ENCODE data around the gene LILRA2. TPM values are rescaled to one million over a fixed set of nuclear protein-coding genes. Genes with fewer than 3 reads are reported as not detected.
"Not testable (repeated sequence)": the region's sequence is repeated elsewhere in the genome, so short reads cannot be mapped to it uniquely, and the experiment has no call there.

The LILRA2 gene
- total and polyA plus RNA-seq, 4 donors, result 0.99 to 1.8 (median 1.4) TPM

- H3K4me1 ChIP-seq (ENCODE audit: control insufficient read depth, insufficient read depth, low read length), result no peaks in the 10 kb centered on the region
- 60% methylated on average over 1 of the region's 4 CpGs for WGBS (ENCODE audit: insufficient coverage)
- H3K4me3 ChIP-seq (ENCODE audit: low read depth, low read length), result no peak overlapping the region
- peaks cover 1% of the 10 kb centered on the region for H3K9me3 ChIP-seq (ENCODE audit: control insufficient read depth, insufficient read depth, low read length)
- no peaks in the 10 kb centered on the region for H3K36me3 ChIP-seq (ENCODE audit: control insufficient read depth, insufficient read depth, low read length)
- DNase-seq (ENCODE audit: low read depth in 4 of 6, low spot score in 6 of 6), result no peak
- H3K27ac ChIP-seq (ENCODE audit: low read depth, low read length), result no peak overlapping the region
- H3K27me3 ChIP-seq (ENCODE audit: control insufficient read depth, insufficient read depth, low read length), result no peaks in the 10 kb centered on the region
These were observed 46.9 kb downstream of the LILRA2 start for GRCh38 chr19:54620464-54620863.

DNA sequence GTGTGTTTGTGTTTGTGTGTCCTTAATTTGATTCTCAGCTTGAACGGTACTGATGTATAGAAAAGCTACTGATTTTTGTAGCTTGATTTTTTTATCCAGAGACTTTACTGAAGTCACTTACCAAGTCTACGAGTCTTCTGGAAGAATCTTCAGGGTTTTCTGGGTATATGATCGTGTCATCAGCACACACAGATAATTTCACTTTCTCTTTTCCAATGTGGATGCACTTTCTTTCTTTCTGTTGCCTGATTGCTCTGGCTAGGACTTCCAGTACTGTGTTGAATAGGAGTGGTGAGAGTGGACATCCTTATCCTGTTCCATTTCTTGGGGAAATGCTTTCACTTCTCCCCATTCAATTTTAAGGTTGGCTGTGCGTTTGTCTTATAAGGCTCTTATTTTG lies 48.8 kb downstream of the LILRA2 start:
- Histone ChIP-seq H3K9me3 (ENCODE audit: control insufficient read depth, insufficient read depth, low read length) (no peaks in the 10 kb centered on the region), H3K4me1 (ENCODE audit: control insufficient read depth, insufficient read depth, low read length) (no peaks in the 10 kb centered on the region), H3K27ac (ENCODE audit: low read depth, low read length) (no peak overlapping the region), H3K27me3 (ENCODE audit: control insufficient read depth, insufficient read depth, low read length) (no peaks in the 10 kb centered on the region), H3K36me3 (ENCODE audit: control insufficient read depth, insufficient read depth, low read length) (no peaks in the 10 kb centered on the region), H3K4me3 (ENCODE audit: low read depth, low read length) (no peak overlapping the region)
- DNase-seq (ENCODE audit: low read depth in 4 of 6, low spot score in 6 of 6), result no peak
- no CpG with 5 or more reads among the region's 4 CpGs for WGBS (ENCODE audit: insufficient coverage)

- WGBS (ENCODE audit: insufficient coverage), result 80% methylated on average over 1 of the region's 10 CpGs
- not testable (repeated sequence) for H3K4me1 ChIP-seq (ENCODE audit: control insufficient read depth, insufficient read depth, low read length); DNase-seq (ENCODE audit: low read depth in 4 of 6, low spot score in 6 of 6); H3K9me3 ChIP-seq (ENCODE audit: control insufficient read depth, insufficient read depth, low read length); H3K27ac ChIP-seq (ENCODE audit: low read depth, low read length); H3K27me3 ChIP-seq (ENCODE audit: control insufficient read depth, insufficient read depth, low read length); H3K4me3 ChIP-seq (ENCODE audit: low read depth, low read length); H3K36me3 ChIP-seq (ENCODE audit: control insufficient read depth, insufficient read depth, low read length)
These were observed 50.6 kb downstream of the LILRA2 start for GRCh38 chr19:54624234-54624633.

- 75% methylated on average over 8 of the region's 15 CpGs for WGBS (ENCODE audit: insufficient coverage)
These were observed 51.5 kb downstream of the LILRA2 start for GRCh38 chr19:54624934-54625730.

GRCh38 chr19:54626757-54627156 lies 53.2 kb downstream of the LILRA2 start:
- no peak overlapping the region for H3K4me3 ChIP-seq (ENCODE audit: low read depth, low read length)
- no peaks in the 10 kb centered on the region for H3K4me1 ChIP-seq (ENCODE audit: control insufficient read depth, insufficient read depth, low read length)
- no peak overlapping the region for H3K27ac ChIP-seq (ENCODE audit: low read depth, low read length)
- no peaks in the 10 kb centered on the region for H3K9me3 ChIP-seq (ENCODE audit: control insufficient read depth, insufficient read depth, low read length)
- H3K27me3 ChIP-seq (ENCODE audit: control insufficient read depth, insufficient read depth, low read length), result no peaks in the 10 kb centered on the region
- no peaks in the 10 kb centered on the region for H3K36me3 ChIP-seq (ENCODE audit: control insufficient read depth, insufficient read depth, low read length)
- 80% methylated on average over 8 of the region's 8 CpGs for WGBS (ENCODE audit: insufficient coverage)
- no peak for DNase-seq (ENCODE audit: low read depth in 4 of 6, low spot score in 6 of 6)

More at GRCh38 chr19:54624934-54625730, 51.5 kb downstream of the LILRA2 start:
- H3K9me3 ChIP-seq (ENCODE audit: control insufficient read depth, insufficient read depth, low read length); DNase-seq (ENCODE audit: low read depth in 4 of 6, low spot score in 6 of 6); H3K36me3 ChIP-seq (ENCODE audit: control insufficient read depth, insufficient read depth, low read length); H3K27ac ChIP-seq (ENCODE audit: low read depth, low read length); H3K4me3 ChIP-seq (ENCODE audit: low read depth, low read length); H3K4me1 ChIP-seq (ENCODE audit: control insufficient read depth, insufficient read depth, low read length); H3K27me3 ChIP-seq (ENCODE audit: control insufficient read depth, insufficient read depth, low read length): not testable (repeated sequence)

- not testable (repeated sequence) for H3K27me3 ChIP-seq (ENCODE audit: control insufficient read depth, insufficient read depth, low read length); H3K27ac ChIP-seq (ENCODE audit: low read depth, low read length); H3K36me3 ChIP-seq (ENCODE audit: control insufficient read depth, insufficient read depth, low read length); DNase-seq (ENCODE audit: low read depth in 4 of 6, low spot score in 6 of 6); H3K9me3 ChIP-seq (ENCODE audit: control insufficient read depth, insufficient read depth, low read length); H3K4me1 ChIP-seq (ENCODE audit: control insufficient read depth, insufficient read depth, low read length); H3K4me3 ChIP-seq (ENCODE audit: low read depth, low read length)
- WGBS (ENCODE audit: insufficient coverage), result 33% methylated on average over 1 of the region's 4 CpGs
These were observed 54.3 kb downstream of the LILRA2 start for GRCh38 chr19:54627912-54628311.

GRCh38 chr19:54630262-54630661 lies 56.7 kb downstream of the LILRA2 start, which contains the start of gene LILRB1:
LILRB1 (plus strand) TSS chr19:54630484; CDS start chr19:54631074, 590 bp downstream.
- DNase-seq (ENCODE audit: low read depth in 4 of 6, low spot score in 6 of 6); H3K4me3 ChIP-seq (ENCODE audit: low read depth, low read length); H3K36me3 ChIP-seq (ENCODE audit: control insufficient read depth, insufficient read depth, low read length); H3K27me3 ChIP-seq (ENCODE audit: control insufficient read depth, insufficient read depth, low read length); H3K9me3 ChIP-seq (ENCODE audit: control insufficient read depth, insufficient read depth, low read length); H3K4me1 ChIP-seq (ENCODE audit: control insufficient read depth, insufficient read depth, low read length); H3K27ac ChIP-seq (ENCODE audit: low read depth, low read length): not testable (repeated sequence)
- 70% methylated on average over 7 of the region's 9 CpGs for WGBS (ENCODE audit: insufficient coverage)

DNA sequence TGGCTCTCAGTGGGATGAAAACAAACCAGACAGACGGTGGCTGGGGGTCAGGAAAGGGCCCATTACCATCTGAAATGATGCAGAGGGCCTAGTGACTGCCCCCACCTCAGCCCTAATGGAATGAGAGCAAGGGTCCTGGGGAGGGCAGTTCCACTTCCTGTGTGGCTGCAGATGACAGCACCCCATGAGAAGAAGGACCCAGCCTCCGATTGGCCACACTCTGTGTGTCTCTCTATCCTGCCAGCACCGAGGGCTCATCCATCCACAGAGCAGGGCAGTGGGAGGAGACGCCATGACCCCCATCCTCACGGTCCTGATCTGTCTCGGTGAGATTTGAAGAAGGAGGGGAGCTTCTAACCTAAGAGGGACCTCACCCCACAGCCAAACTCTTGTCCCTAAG lies 57.2 kb downstream of the LILRA2 start:
- no peaks in the 10 kb centered on the region for H3K36me3 ChIP-seq (ENCODE audit: control insufficient read depth, insufficient read depth, low read length)
- DNase-seq (ENCODE audit: low read depth in 4 of 6, low spot score in 6 of 6), result no peak
- no peak overlapping the region for H3K4me3 ChIP-seq (ENCODE audit: low read depth, low read length)
- no peak overlapping the region for H3K27ac ChIP-seq (ENCODE audit: low read depth, low read length)
- H3K4me1 ChIP-seq (ENCODE audit: control insufficient read depth, insufficient read depth, low read length), result no peaks in the 10 kb centered on the region
- no peaks in the 10 kb centered on the region for H3K9me3 ChIP-seq (ENCODE audit: control insufficient read depth, insufficient read depth, low read length)
- H3K27me3 ChIP-seq (ENCODE audit: control insufficient read depth, insufficient read depth, low read length), result no peaks in the 10 kb centered on the region
- 25% methylated on average over 2 of the region's 6 CpGs for WGBS (ENCODE audit: insufficient coverage)

- DNase-seq (ENCODE audit: low read depth in 4 of 6, low spot score in 6 of 6); H3K27me3 ChIP-seq (ENCODE audit: control insufficient read depth, insufficient read depth, low read length): not testable (repeated sequence)
- 80% methylated on average over 21 of the region's 23 CpGs for WGBS (ENCODE audit: insufficient coverage)
These were observed 58.1 kb downstream of the LILRA2 start for GRCh38 chr19:54631489-54632337.

More at GRCh38 chr19:54631489-54632337, 58.1 kb downstream of the LILRA2 start:
- H3K36me3 ChIP-seq (ENCODE audit: control insufficient read depth, insufficient read depth, low read length); H3K27ac ChIP-seq (ENCODE audit: low read depth, low read length); H3K4me1 ChIP-seq (ENCODE audit: control insufficient read depth, insufficient read depth, low read length); H3K9me3 ChIP-seq (ENCODE audit: control insufficient read depth, insufficient read depth, low read length); H3K4me3 ChIP-seq (ENCODE audit: low read depth, low read length): not testable (repeated sequence)

Data from spinal cord (tissue), 10 donors.